ENCODE measurements around the gene MCTP1.

DNA sequence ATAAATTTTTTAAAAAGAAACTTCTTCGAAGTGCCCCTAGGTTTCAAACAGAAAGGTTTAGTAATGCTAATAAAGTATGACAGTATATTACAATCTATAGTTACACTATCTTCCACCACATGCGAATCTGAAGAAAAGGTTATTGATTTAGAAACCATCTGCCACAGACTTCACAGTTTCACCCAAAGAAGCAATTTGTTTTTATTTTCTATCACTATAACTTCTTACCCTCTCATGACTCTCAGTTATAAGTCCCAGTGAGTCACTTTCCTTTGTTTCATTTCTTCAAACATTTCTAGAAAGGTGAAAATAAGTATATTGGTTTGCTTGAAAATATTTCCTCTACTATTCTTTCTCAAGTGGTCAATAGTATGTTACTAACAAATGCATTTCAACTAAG is 93.6 kb downstream of the MCTP1 start:
- TF ChIP-seq CTCF (conservative IDR thresholded peaks at IDR 0.05; ENCODE audit: low read length) (no peak), EZH2phosphoT487 (IDR thresholded peaks at IDR 0.05; ENCODE audit: borderline replicate concordance) (no peak)
